Measurements from ENCODE around the gene FAM76A.
"Not testable (repeated sequence)": the region's sequence is repeated elsewhere in the genome, so short reads cannot be mapped to it uniquely, and the experiment has no call there.

Gene FAM76A

GRCh38 chr1:27772036-27772931, 46.5 kb downstream of the FAM76A start:
- no peaks in the 10 kb centered on the region for H3K27me3 ChIP-seq (ENCODE audit: control insufficient read depth, insufficient read depth, low read length)
- H3K9ac ChIP-seq (ENCODE audit: low read length), result peak overlapping the region; percentile 39
- H3K4me1 ChIP-seq (ENCODE audit: control insufficient read depth, low read depth, low read length), result peaks cover 8% of the 10 kb centered on the region
- peak overlapping the region; percentile 87 for H3K4me3 ChIP-seq (ENCODE audit: low read length)
- no peaks in the 10 kb centered on the region for H3K9me3 ChIP-seq (ENCODE audit: control insufficient read depth, low read depth, low read length)
- H3K36me3 ChIP-seq (ENCODE audit: control insufficient read depth, low read depth, low read length), result no peaks in the 10 kb centered on the region
- H3K27ac ChIP-seq (ENCODE audit: low read length), result peak overlapping the region; percentile 55

DNA sequence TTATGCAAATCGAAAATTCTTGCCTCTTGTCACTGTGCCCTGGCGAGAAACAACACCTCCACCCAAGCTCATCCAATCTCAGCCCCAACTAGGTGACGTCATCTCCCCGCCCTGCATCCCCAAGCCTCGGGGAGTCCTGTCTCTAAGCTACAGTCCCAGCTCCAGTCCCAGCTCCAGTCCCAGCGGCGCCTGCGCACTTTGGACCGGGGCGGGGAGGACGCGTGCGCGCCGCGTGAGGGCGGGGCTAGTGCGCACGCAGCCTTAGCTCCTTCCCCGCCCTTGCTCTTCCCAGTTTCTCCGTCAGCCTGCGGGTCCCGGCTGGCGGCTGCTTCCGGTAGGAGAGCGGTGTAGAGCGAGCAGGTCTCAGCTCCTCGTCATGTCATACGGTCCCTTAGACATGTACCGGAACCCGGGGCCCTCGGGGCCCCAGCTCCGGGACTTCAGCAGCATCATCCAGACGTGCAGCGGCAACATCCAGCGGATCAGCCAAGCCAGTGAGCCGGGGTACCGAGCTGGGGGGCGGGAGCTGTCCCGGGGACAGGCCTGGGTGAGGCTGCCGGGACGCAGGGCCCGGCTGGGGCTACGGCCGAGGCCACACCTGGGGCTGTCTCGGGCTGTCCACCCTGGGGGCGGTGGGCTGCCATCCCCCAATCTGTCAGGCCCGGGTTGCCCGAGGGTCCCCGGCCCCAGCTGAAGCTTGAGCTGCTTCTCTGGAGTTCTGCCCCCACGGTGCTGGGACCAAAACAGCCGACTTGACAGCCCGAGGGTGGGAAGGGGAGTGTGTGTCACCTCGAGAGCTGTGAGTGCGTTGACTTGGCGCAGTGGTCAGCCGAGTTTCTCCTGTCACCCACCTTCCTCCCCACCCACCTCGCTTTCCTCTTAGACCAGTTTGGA, 47.4 kb downstream of the FAM76A start, which contains the start of gene STX12:
TSS of gene STX12 (plus strand) at position 288 of the 894 bp plus-strand sequence. CDS start at position 377, 89 bp downstream.
- H3K4me1 ChIP-seq (ENCODE audit: control insufficient read depth, low read depth, low read length), result peaks cover 8% of the 10 kb centered on the region
- H3K4me3 ChIP-seq (ENCODE audit: low read length), result peak within 1 kb of the TSS; percentile 87
- no peaks in the 10 kb centered on the region for H3K9me3 ChIP-seq (ENCODE audit: control insufficient read depth, low read depth, low read length)
- peak within 1 kb of the TSS; percentile 48 for H3K9ac ChIP-seq (ENCODE audit: low read length)
- no peaks in the 10 kb centered on the region for H3K27me3 ChIP-seq (ENCODE audit: control insufficient read depth, insufficient read depth, low read length)
- H3K27ac ChIP-seq (ENCODE audit: low read length), result peak within 1 kb of the TSS; percentile 55
- no peaks in the 10 kb centered on the region for H3K36me3 ChIP-seq (ENCODE audit: control insufficient read depth, low read depth, low read length)

DNA sequence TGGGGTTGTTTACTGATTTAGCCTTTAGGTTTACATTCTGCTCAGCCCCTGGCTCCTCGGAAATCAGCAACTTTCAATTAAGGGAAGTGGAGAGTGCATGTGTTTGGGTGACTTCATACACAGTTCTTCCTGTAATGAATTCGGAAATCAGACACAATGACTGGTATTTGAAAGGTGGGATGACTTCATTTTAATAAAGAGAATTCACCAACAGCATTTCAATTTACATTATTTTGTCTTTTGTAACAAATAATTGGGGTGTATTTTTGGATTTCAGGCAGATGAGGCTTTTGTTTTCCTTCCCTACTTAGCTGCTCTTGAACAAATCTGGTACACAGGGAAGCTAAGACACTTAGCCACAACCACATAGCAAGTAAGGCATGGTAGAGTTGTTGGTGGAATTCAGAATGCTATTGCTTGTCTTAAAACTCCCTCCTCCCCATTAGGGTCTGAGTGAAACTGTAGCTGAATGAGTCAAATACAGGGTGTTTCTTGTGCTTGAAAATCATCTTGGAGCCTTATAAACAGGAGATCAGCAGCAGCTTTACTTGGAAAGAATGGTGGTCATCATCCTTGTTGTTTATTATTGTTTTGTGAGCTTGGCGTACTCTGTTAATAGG, 48.2 kb downstream of the FAM76A start:
- Histone ChIP-seq H3K4me3 (ENCODE audit: low read length) (peak overlapping the region; percentile 87), H3K27ac (ENCODE audit: low read length) (no peak overlapping the region), H3K4me1 (ENCODE audit: control insufficient read depth, low read depth, low read length) (peaks cover 8% of the 10 kb centered on the region)

DNA sequence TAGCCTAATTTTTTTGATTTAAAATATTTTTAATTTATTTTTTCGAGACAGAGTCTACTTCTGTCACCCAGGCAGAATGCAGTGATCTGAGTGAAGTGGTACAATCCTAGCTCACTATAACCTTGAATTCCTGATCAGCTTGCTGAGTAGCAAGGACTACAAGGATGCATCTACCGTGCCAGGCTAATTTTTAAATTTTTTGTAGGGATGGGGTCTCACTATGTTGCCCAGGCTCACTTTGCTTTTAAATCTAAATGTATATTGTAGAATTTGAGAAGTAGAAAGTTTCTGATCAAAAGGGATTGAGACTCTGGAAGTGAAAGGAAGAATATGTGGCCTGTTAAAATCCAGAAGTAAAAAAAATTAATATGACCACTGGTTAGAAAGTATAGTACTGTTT, 48.9 kb downstream of the FAM76A start:
- H3K9ac ChIP-seq (ENCODE audit: low read length), result no peak overlapping the region

More for the DNA sequence above, 48.2 kb downstream of the FAM76A start:
- Histone ChIP-seq H3K9ac (ENCODE audit: low read length) (peak overlapping the region; percentile 48), H3K9me3 (ENCODE audit: control insufficient read depth, low read depth, low read length) (no peaks in the 10 kb centered on the region), H3K27me3 (ENCODE audit: control insufficient read depth, insufficient read depth, low read length) (no peaks in the 10 kb centered on the region), H3K36me3 (ENCODE audit: control insufficient read depth, low read depth, low read length) (no peaks in the 10 kb centered on the region)

GRCh38 chr1:27775336-27775735, 49.6 kb downstream of the FAM76A start:
- H3K27me3 ChIP-seq (ENCODE audit: control insufficient read depth, insufficient read depth, low read length); H3K4me1 ChIP-seq (ENCODE audit: control insufficient read depth, low read depth, low read length); H3K9ac ChIP-seq (ENCODE audit: low read length); H3K36me3 ChIP-seq (ENCODE audit: control insufficient read depth, low read depth, low read length); H3K9me3 ChIP-seq (ENCODE audit: control insufficient read depth, low read depth, low read length); H3K27ac ChIP-seq (ENCODE audit: low read length); H3K4me3 ChIP-seq (ENCODE audit: low read length): not testable (repeated sequence)

More for the DNA sequence above, 48.9 kb downstream of the FAM76A start:
- H3K36me3 ChIP-seq (ENCODE audit: control insufficient read depth, low read depth, low read length), result no peaks in the 10 kb centered on the region
- no peaks in the 10 kb centered on the region for H3K9me3 ChIP-seq (ENCODE audit: control insufficient read depth, low read depth, low read length)
- peaks cover 8% of the 10 kb centered on the region for H3K4me1 ChIP-seq (ENCODE audit: control insufficient read depth, low read depth, low read length)
- H3K27me3 ChIP-seq (ENCODE audit: control insufficient read depth, insufficient read depth, low read length), result no peaks in the 10 kb centered on the region
- no peak overlapping the region for H3K27ac ChIP-seq (ENCODE audit: low read length)
- no peak overlapping the region for H3K4me3 ChIP-seq (ENCODE audit: low read length)

DNA sequence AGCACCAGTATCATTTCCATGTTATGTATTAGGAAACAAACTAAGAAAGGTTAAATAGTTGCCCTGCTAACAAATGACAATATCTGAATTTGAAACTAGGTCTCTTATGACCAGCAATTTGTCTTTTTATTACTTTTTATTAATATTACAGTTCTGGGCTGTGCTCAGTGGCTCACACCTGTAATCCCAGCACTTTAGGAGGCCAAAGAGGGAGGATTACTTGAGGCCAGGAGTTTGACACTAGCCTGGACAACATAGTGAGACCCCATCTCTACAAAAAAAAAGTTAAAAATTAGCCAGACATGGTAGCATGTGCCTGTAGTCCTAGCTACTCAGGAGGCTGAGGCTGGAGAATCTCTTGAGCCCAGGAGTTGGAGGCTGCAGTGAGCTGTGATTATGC, 50.5 kb downstream of the FAM76A start:
- H3K27ac ChIP-seq (ENCODE audit: low read length); H3K4me1 ChIP-seq (ENCODE audit: control insufficient read depth, low read depth, low read length); H3K9ac ChIP-seq (ENCODE audit: low read length); H3K36me3 ChIP-seq (ENCODE audit: control insufficient read depth, low read depth, low read length); H3K27me3 ChIP-seq (ENCODE audit: control insufficient read depth, insufficient read depth, low read length); H3K4me3 ChIP-seq (ENCODE audit: low read length); H3K9me3 ChIP-seq (ENCODE audit: control insufficient read depth, low read depth, low read length): not testable (repeated sequence)

DNA sequence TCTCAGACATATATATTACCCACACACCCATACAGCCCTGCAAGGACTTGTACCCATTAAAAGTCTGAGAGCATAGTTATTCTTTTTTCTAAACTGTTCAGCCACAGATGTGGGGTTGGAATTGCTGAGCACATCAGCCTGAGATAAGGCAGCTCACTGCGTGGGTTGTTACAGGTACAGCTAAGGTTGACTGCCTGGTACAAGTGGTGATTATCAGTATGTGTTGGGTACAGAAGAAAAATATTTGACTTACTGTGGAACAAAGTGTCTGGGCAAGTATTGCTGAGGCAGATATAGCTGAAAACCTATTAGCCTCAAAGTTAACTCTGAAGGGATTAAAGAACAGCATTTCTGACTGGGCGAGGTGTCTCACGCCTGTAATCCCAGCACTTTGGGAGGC, 52.3 kb downstream of the FAM76A start:
- Histone ChIP-seq H3K9ac (ENCODE audit: low read length) (no peak overlapping the region), H3K36me3 (ENCODE audit: control insufficient read depth, low read depth, low read length) (no peaks in the 10 kb centered on the region), H3K9me3 (ENCODE audit: control insufficient read depth, low read depth, low read length) (no peaks in the 10 kb centered on the region)

GRCh38 chr1:27779122-27779521, 53.4 kb downstream of the FAM76A start:
- H3K4me1 ChIP-seq (ENCODE audit: control insufficient read depth, low read depth, low read length), result no peaks in the 10 kb centered on the region
- H3K27ac ChIP-seq (ENCODE audit: low read length), result no peak overlapping the region
- H3K9me3 ChIP-seq (ENCODE audit: control insufficient read depth, low read depth, low read length), result no peaks in the 10 kb centered on the region
- H3K36me3 ChIP-seq (ENCODE audit: control insufficient read depth, low read depth, low read length), result no peaks in the 10 kb centered on the region
- H3K27me3 ChIP-seq (ENCODE audit: control insufficient read depth, insufficient read depth, low read length), result no peaks in the 10 kb centered on the region
- no peak overlapping the region for H3K4me3 ChIP-seq (ENCODE audit: low read length)
- H3K9ac ChIP-seq (ENCODE audit: low read length), result no peak overlapping the region

More for the DNA sequence above, 52.3 kb downstream of the FAM76A start:
- Histone ChIP-seq H3K27ac (ENCODE audit: low read length) (no peak overlapping the region), H3K27me3 (ENCODE audit: control insufficient read depth, insufficient read depth, low read length) (no peaks in the 10 kb centered on the region), H3K4me3 (ENCODE audit: low read length) (no peak overlapping the region), H3K4me1 (ENCODE audit: control insufficient read depth, low read depth, low read length) (peaks cover 3% of the 10 kb centered on the region)

- H3K27me3 ChIP-seq (ENCODE audit: control insufficient read depth, insufficient read depth, low read length), result no peaks in the 10 kb centered on the region
- no peak overlapping the region for H3K27ac ChIP-seq (ENCODE audit: low read length)
- no peaks in the 10 kb centered on the region for H3K4me1 ChIP-seq (ENCODE audit: control insufficient read depth, low read depth, low read length)
- no peaks in the 10 kb centered on the region for H3K9me3 ChIP-seq (ENCODE audit: control insufficient read depth, low read depth, low read length)
- no peaks in the 10 kb centered on the region for H3K36me3 ChIP-seq (ENCODE audit: control insufficient read depth, low read depth, low read length)
- no peak overlapping the region for H3K9ac ChIP-seq (ENCODE audit: low read length)
- H3K4me3 ChIP-seq (ENCODE audit: low read length), result no peak overlapping the region
These were observed 57.2 kb downstream of the FAM76A start for GRCh38 chr1:27782950-27783349.

- H3K27me3 ChIP-seq (ENCODE audit: control insufficient read depth, insufficient read depth, low read length), result no peaks in the 10 kb centered on the region
- no peaks in the 10 kb centered on the region for H3K9me3 ChIP-seq (ENCODE audit: control insufficient read depth, low read depth, low read length)
- no peaks in the 10 kb centered on the region for H3K36me3 ChIP-seq (ENCODE audit: control insufficient read depth, low read depth, low read length)
- no peak overlapping the region for H3K27ac ChIP-seq (ENCODE audit: low read length)
- H3K4me1 ChIP-seq (ENCODE audit: control insufficient read depth, low read depth, low read length), result no peaks in the 10 kb centered on the region
- H3K9ac ChIP-seq (ENCODE audit: low read length), result no peak overlapping the region
- no peak overlapping the region for H3K4me3 ChIP-seq (ENCODE audit: low read length)
These were observed 58.9 kb downstream of the FAM76A start for GRCh38 chr1:27784700-27785099.

DNA sequence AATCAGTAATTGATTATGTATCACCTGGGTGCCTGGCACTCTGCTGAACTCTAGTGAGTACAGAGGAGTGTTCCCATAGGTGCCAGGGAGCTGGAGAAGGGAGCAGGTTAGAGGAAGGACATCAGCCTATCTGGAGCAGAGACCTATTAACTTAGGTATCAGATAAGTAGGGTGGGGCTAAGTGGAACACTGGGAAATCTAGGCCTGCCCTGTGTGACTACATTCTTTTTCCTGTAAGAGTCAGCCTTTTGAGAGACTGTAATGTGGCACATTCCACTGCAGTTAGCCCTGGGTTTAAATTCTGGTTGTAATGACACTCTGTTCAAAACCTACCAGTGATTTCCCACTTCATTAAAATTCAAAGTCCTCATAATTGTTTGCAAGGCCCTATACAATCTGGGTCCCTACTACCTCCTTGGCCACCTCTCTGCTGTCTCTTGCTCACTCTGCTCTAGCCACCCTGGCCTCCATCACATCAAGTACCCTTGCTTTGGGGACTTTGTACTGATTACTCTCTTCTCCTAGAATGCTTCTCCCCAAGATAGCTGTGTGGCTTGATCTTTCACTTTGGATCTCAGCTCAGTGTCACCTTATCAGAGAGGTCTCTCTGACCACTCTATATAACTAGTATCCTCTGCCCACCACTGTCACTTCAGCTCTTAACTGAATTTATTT, 60.2 kb downstream of the FAM76A start:
- Histone ChIP-seq H3K4me1 (ENCODE audit: control insufficient read depth, low read depth, low read length) (no peaks in the 10 kb centered on the region), H3K9ac (ENCODE audit: low read length) (no peak overlapping the region), H3K27me3 (ENCODE audit: control insufficient read depth, insufficient read depth, low read length) (no peaks in the 10 kb centered on the region), H3K4me3 (ENCODE audit: low read length) (no peak overlapping the region), H3K9me3 (ENCODE audit: control insufficient read depth, low read depth, low read length) (no peaks in the 10 kb centered on the region), H3K27ac (ENCODE audit: low read length) (no peak overlapping the region), H3K36me3 (ENCODE audit: control insufficient read depth, low read depth, low read length) (peaks cover 3% of the 10 kb centered on the region)

All from iPS-18a (cell line).